H1 (cell line): ENCODE measurements around the gene NSUN7. TPM values are rescaled to one million over a fixed set of nuclear protein-coding genes. Genes with fewer than 3 reads are reported as not detected.

Source experiments
- CHD1 ChIP-seq: IDR thresholded peaks from 2 replicates; pipeline ENCODE4 v1.6.1; 2012; ENCODE audit warnings: low read depth, low read length, improper control_type of control experiment
- CHD2 ChIP-seq: IDR thresholded peaks from 2 replicates; pipeline ENCODE4 v1.6.1; 2012; ENCODE audit warnings: low read length, improper control_type of control experiment
- RBBP5 ChIP-seq: IDR thresholded peaks from 2 replicates; pipeline ENCODE4 v1.7.1; 2012; ENCODE audit warnings: low read depth, mild to moderate bottlenecking, inconsistent platforms, low read length, moderate library complexity, borderline replicate concordance
- polyA plus RNA-seq, 7 experiments: library from polyadenylated mRNA; depleted of rRNA in 3 of 7; stranded (reverse) in 5 of 7; unstranded in 2 of 7; fragments of >200 nt in 5 of 7; fragments of 200-250 nt in 2 of 7; gene quantifications; 1 replicate in 5 of 7; 2 replicates in 1 of 7; 4 replicates in 1 of 7; pipeline versions ENCODE4 v1.2.1 to v1.2.3, GENCODE V29; 2011 to 2013; ENCODE audit warnings: missing spikeins in 2 of 7, mixed read lengths in 2 of 7
- total RNA-seq: library from RNA; stranded (reverse); fragmentation: NEBNext Ultra II Directional; extraction: Animal tissue kit (Norgen Biotek cat#: 25700); gene quantifications from 2 replicates; pipeline ENCODE4 v1.2.1, GENCODE V29; 2021

The NSUN7 gene
- total and polyA plus RNA-seq, 2 of the 8 experiments (the other 6 are each of a cell fraction or from before 2014, with no cell fraction given): 8.8 to 24.4 TPM

DNA sequence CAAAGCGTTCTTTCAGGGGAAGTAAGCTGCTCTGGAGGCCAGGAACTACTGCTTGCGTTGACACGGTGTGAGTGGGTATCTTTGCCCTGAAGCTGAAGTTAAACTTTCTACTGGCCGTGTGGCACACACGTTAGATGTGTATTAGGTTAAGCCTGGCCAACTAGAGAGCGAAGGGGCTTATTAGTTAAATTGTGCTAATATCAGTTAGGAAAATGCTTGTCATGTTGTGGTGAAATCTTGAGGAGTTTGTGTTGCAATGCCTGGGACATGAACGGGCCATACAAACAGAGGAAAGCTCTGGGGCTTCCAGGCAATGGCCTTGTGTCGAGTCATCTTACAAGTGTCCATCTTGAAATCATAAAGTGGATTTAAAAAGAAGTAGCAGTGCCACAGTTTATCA is 62.6 kb downstream of the NSUN7 start (continued):
- no peak for TF ChIP-seq RBBP5
- TF ChIP-seq CHD1: no peak
- TF ChIP-seq CHD2: no peak
- TF ChIP-seq, all 59 proteins: peak for 0
